HepG2 (cell line): ENCODE measurements around the gene PLEKHG7. TPM values are rescaled to one million over a fixed set of nuclear protein-coding genes. Genes with fewer than 3 reads are reported as not detected.

ENCODE experiments used
- ATAC-seq: fragments of 200-7000 bp; cut with Tn5 transposase; 3 replicates; pipeline ENCODE4 v1.9.1; 2020; ENCODE audit warnings: mild to moderate bottlenecking, moderate library complexity
- BruUV-seq: library from RNA; stranded (reverse); fragments of 400-500 nt; replicated peaks from 2 replicates; lab custom pipeline; 2021; lab: Mats Ljungman, UMichigan
- CTCF ChIA-PET: fragments of 300-600 bp; formaldehyde crosslinking; extraction: SDS; loops from one replicate; lab custom pipeline; 2021; ENCODE audit warnings: low total read pairs, inconsistent platforms, low intra/inter-chr PET ratio; lab: Yijun Ruan, JAX
- POLR2A ChIA-PET: fragments of 350-600 bp; sonication (Branson Sonifier 250); formaldehyde crosslinking; loops from one replicate; lab custom pipeline; 2020; ENCODE audit warnings: antibody characterized with exemption, inconsistent platforms; lab: Yijun Ruan, JAX
- DNase-seq: peaks from one replicate; pipeline ENCODE4 v3.0.0-alpha.2; 2015; ENCODE audit warnings: low spot score
- FAIRE-seq: peaks from 3 replicates; lab custom pipeline; 2011; peaks lifted over from hg19 to GRCh38; lab: Jason Lieb, UNC
- H2AFZ ChIP-seq: one replicate; pipeline ENCODE4 v1.6.1; 2011; ENCODE audit warnings: low read length, inconsistent platforms
- H3K27ac ChIP-seq: fragments of 300-600 bp; 3 replicates; pipeline ENCODE4 v1.8.0; 2011; ENCODE audit warnings: mixed run types, mild to moderate bottlenecking, mixed read lengths, low read length, inconsistent platforms; ENCODE audit not compliant: insufficient read depth; ENCODE audit errors: extremely low read length
- H3K27me3 ChIP-seq, 2 experiments: fragments of 200-600 bp in 1 of 2; 2 replicates in 1 of 2; 3 replicates in 1 of 2; pipeline versions ENCODE4 v1.6.0 to v1.8.0; 2011; ENCODE audit warnings: low read length in 2 of 2, mild to moderate bottlenecking in 2 of 2, moderate library complexity in 2 of 2, inconsistent platforms in 1 of 2; ENCODE audit not compliant: insufficient read depth in 2 of 2, control insufficient read depth in 1 of 2
- H3K36me3 ChIP-seq, 2 experiments: fragments of 200-600 bp in 1 of 2; replicated peaks in 1 of 2; 2 replicates in 1 of 2; 3 replicates in 1 of 2; pipeline versions ENCODE4 v1.5.1 to v1.8.0; 2011; ENCODE audit warnings: low read length in 2 of 2, inconsistent platforms in 1 of 2; ENCODE audit not compliant: insufficient read depth in 2 of 2, control insufficient read depth in 1 of 2
- H3K4me1 ChIP-seq: 2 replicates; pipeline ENCODE4 v1.5.1; 2012; ENCODE audit warnings: low read length, inconsistent platforms; ENCODE audit not compliant: insufficient read depth
- H3K4me2 ChIP-seq: 2 replicates; pipeline ENCODE4 v1.6.0; 2011; ENCODE audit warnings: low read depth, low read length, inconsistent platforms
- H3K4me3 ChIP-seq, 3 experiments: fragments of 200-600 bp in 1 of 3; sonication (generic), shearing (Covaris generic) in 1 of 3; replicated peaks in 1 of 3; 2 replicates each; pipeline ENCODE4 v1.5.1; 2011 to 2016; ENCODE audit warnings: low read length in 3 of 3, inconsistent platforms in 2 of 3, low read depth in 2 of 3, mild to moderate bottlenecking in 2 of 3, control low read depth in 1 of 3, mixed read lengths in 1 of 3; ENCODE audit not compliant: insufficient read depth in 1 of 3
- H3K79me2 ChIP-seq: one replicate; pipeline ENCODE4 v1.6.1; 2011; ENCODE audit warnings: low read length, inconsistent platforms; ENCODE audit not compliant: insufficient read depth
- H3K9ac ChIP-seq: 2 replicates; pipeline ENCODE4 v1.6.0; 2011; ENCODE audit warnings: mild to moderate bottlenecking, low read depth, low read length, inconsistent platforms; ENCODE audit not compliant: insufficient read depth
- H3K9me3 ChIP-seq: 2 replicates; pipeline ENCODE4 v1.5.1; 2012; ENCODE audit warnings: mild to moderate bottlenecking, low read length
- H4K20me1 ChIP-seq: 2 replicates; pipeline ENCODE4 v1.6.0; 2011; ENCODE audit warnings: inconsistent platforms, mild to moderate bottlenecking, low read length, moderate library complexity; ENCODE audit not compliant: insufficient read depth
- MIXL1 ChIP-seq: IDR thresholded peaks from 2 replicates; pipeline ENCODE4 v1.6.1; 2016
- NFATC3 ChIP-seq: sonication (generic); formaldehyde crosslinking; IDR thresholded peaks from 2 replicates; pipeline ENCODE4 v1.5.1; 2020; ENCODE audit warnings: mild to moderate bottlenecking, missing genetic modification reagents
- NFYC ChIP-seq: IDR thresholded peaks from 2 replicates; pipeline ENCODE4 v1.6.1; 2016; ENCODE audit warnings: missing genetic modification reagents, missing compliant biosample characterization
- NONO ChIP-seq, 2 experiments: fragments of 450-650 bp in 1 of 2; sonication (generic) in 1 of 2; formaldehyde crosslinking in 1 of 2; IDR thresholded peaks in 1 of 2; conservative IDR thresholded peaks in 1 of 2; 2 replicates each; pipeline versions ENCODE4 v1.6.1 to v1.8.0; 2017 to 2022; ENCODE audit warnings: mild to moderate bottlenecking in 1 of 2, missing genetic modification reagents in 1 of 2, moderate library complexity in 1 of 2
- PAF1 ChIP-seq: IDR thresholded peaks from 2 replicates; pipeline ENCODE4 v1.6.1; 2016; ENCODE audit warnings: missing genetic modification reagents, missing compliant biosample characterization
- XRCC5 ChIP-seq: fragments of 200-400 bp; formaldehyde crosslinking; optimal IDR thresholded peaks from 2 replicates; pipeline ENCODE3; 2017; ENCODE audit warnings: mild to moderate bottlenecking, low read length
- ZMYM2 ChIP-seq: sonication (generic); formaldehyde crosslinking; IDR thresholded peaks from 2 replicates; pipeline ENCODE4 v1.8.0; 2022; ENCODE audit warnings: mild to moderate bottlenecking, missing genetic modification reagents
- ZNF251 ChIP-seq: sonication (generic); formaldehyde crosslinking; IDR thresholded peaks from 2 replicates; pipeline ENCODE4 v1.9.0; 2021; ENCODE audit warnings: mild to moderate bottlenecking, missing genetic modification reagents
- ZNF329 ChIP-seq: sonication (generic); formaldehyde crosslinking; IDR thresholded peaks from 2 replicates; pipeline ENCODE4 v1.9.0; 2021; ENCODE audit warnings: low read depth, mild to moderate bottlenecking, missing genetic modification reagents
- ZNF841 ChIP-seq: sonication (generic); formaldehyde crosslinking; IDR thresholded peaks from 2 replicates; pipeline ENCODE4 v1.8.1; 2023; ENCODE audit warnings: missing genetic modification reagents, borderline replicate concordance
- ZSCAN25 ChIP-seq: sonication (generic); formaldehyde crosslinking; IDR thresholded peaks from 2 replicates; pipeline ENCODE4 v1.8.0; 2022; ENCODE audit warnings: mild to moderate bottlenecking, missing genetic modification reagents
- ZSCAN30 ChIP-seq: sonication (generic); formaldehyde crosslinking; IDR thresholded peaks from 2 replicates; pipeline ENCODE4 v1.5.0; 2020; ENCODE audit warnings: mild to moderate bottlenecking, missing genetic modification reagents
- WGBS: methylation state at CpG from one replicate; pipeline ENCODE4 v1.1.6; 2017; ENCODE audit warnings: low lambda C conversion rate; 5-methylcytosine and 5-hydroxymethylcytosine counted together
- in situ Hi-C: cut with HindIII; loops from 2 replicates; pipeline ENCODE4 v1.10.0; 2017; ENCODE audit warnings: low pct_unique_long_range_greater_than_20kb; ENCODE audit not compliant: extremely low pct_ligation_motif_present
- intact Hi-C: fragments of 100-400 bp; cut with micrococcal nuclease; formaldehyde crosslinking; loops from one replicate; pipeline ENCODE4 v1.10.0; 2022; ENCODE audit not compliant: unreplicated experiment
- polyA plus RNA-seq, 8 experiments: library from polyadenylated mRNA; depleted of rRNA in 3 of 8; stranded (reverse) in 7 of 8; unstranded in 1 of 8; fragments of >200 nt; fragmentation: Illumina TruSeq in 4 of 8; extraction: Trizol in 4 of 8; gene quantifications; 2 replicates each; pipeline versions ENCODE4 v1.2.1 to v1.2.3, GENCODE V29; 2011 to 2016; ENCODE audit warnings: low read depth in 4 of 8, missing spikeins in 1 of 8, mixed read lengths in 1 of 8; ENCODE audit not compliant: insufficient read depth in 1 of 8
- total RNA-seq, 5 experiments: library from RNA; depleted of rRNA; stranded (reverse); fragments of >200 nt; fragmentation: Illumina TruSeq; extraction: Trizol; gene quantifications; 2 replicates each; pipeline ENCODE4 v1.2.3, GENCODE V29; 2016; ENCODE audit warnings: low read depth in 1 of 5
- TF ChIP-seq, protein P1 (sequence below): sonication (generic); formaldehyde crosslinking; IDR thresholded peaks from 2 replicates; pipeline ENCODE4 v1.8.1; 2023; ENCODE audit warnings: mild to moderate bottlenecking, missing genetic modification reagents, borderline replicate concordance

PLEKHG7 gene
- total and polyA plus RNA-seq, 2 of the 13 experiments (the other 11 are each of a cell fraction or from before 2014, with no cell fraction given): not detected

DNA sequence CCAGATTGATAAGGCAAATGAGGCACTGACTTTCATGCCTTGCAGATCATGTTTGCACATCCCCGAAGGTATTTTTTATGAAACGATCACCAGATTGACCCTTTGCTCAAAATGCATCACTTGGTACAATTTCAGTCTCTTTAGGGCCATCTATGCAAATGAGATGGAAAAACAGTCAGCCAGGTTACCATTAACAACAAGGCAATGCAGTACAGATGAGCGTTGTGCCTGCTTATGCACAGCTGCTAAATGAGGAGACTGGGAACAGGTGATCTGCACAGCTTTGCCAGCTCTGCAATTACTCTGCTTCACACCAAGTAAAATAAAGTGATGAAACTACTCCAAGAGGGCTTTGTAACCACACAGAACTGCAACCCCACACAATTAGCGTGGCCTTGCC lies 26.1 kb upstream of the PLEKHG7 start:
- intact Hi-C loops: no loop called here
- no peak for FAIRE-seq
- Histone ChIP-seq H3K27me3 (no peaks in the 10 kb centered on the region), H3K36me3 (no peaks in the 10 kb centered on the region), H3K27ac (no peak overlapping the region), H4K20me1 (no peaks in the 10 kb centered on the region), H3K9ac (no peak overlapping the region), H3K4me2 (no peak overlapping the region), H3K4me3 (no peak overlapping the region), H3K4me1 (no peaks in the 10 kb centered on the region), H3K9me3 (no peaks in the 10 kb centered on the region), H2AFZ (no peak overlapping the region), H3K79me2 (no peaks in the 10 kb centered on the region)
- BruUV-seq: no TSS peak
- 29% methylated on average over 4 of the region's 4 CpGs for WGBS
- TF ChIP-seq, protein P1, sequence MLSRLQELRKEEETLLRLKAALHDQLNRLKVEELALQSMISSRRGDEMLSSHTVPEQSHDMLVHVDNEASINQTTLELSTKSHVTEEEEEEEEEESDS (CRISPR knock-in tag): no peak
- no peak for TF ChIP-seq XRCC5
- no peak for TF ChIP-seq MIXL1 (CRISPR knock-in tag)
- no peak for TF ChIP-seq PAF1 (CRISPR knock-in tag)
- no peak for TF ChIP-seq ZMYM2
- no peak for TF ChIP-seq ZSCAN25 (CRISPR knock-in tag)
- TF ChIP-seq NFYC (CRISPR knock-in tag): no peak
- no peak for TF ChIP-seq ZNF251
- TF ChIP-seq ZSCAN30 (CRISPR knock-in tag): no peak
- TF ChIP-seq NONO (IDR thresholded peaks at IDR 0.05): no peak
- TF ChIP-seq NONO (CRISPR knock-in tag; conservative IDR thresholded peaks at IDR 0.05): no peak
- TF ChIP-seq NFATC3: no peak
- TF ChIP-seq ZNF841 (CRISPR knock-in tag): no peak
- no peak for TF ChIP-seq ZNF329 (CRISPR knock-in tag)
- ChIA-PET CTCF (no interaction called here), POLR2A (no interaction called here)
- no peak for DNase-seq
- in situ Hi-C loops: no loop called here
- no peak for ATAC-seq
